Measurements from ENCODE around the gene HYOU1. TPM values are rescaled to one million over a fixed set of nuclear protein-coding genes. Genes with fewer than 3 reads are reported as not detected.

The HYOU1 gene
- total RNA-seq, 1 experiment from 2014 or later = 228 TPM

- Histone ChIP-seq H3K4ac (ENCODE audit: low read depth, low read length) (no peak within 1 kb of the TSS), H2BK5ac (ENCODE audit: insufficient read length, low read length) (no peak within 1 kb of the TSS), H2BK20ac (ENCODE audit: low read depth, low read length, poor library complexity, severe bottlenecking) (no peak within 1 kb of the TSS), H2BK15ac (ENCODE audit: low read depth, low read length) (no peak within 1 kb of the TSS), H4K91ac (ENCODE audit: insufficient read length, low read depth, low read length) (no peak within 1 kb of the TSS), H3K4me2 (ENCODE audit: insufficient read depth, insufficient read length, low read length) (peak within 1 kb of the TSS; percentile 83), H3K56ac (ENCODE audit: insufficient read length, low read depth, low read length) (no peak within 1 kb of the TSS), H3K9ac (ENCODE audit: extremely low read depth, insufficient read length, low read length) (peak within 1 kb of the TSS; percentile 97), H3K27me3 (ENCODE audit: insufficient read depth, low read length) (no peaks in the 10 kb centered on the region), H4K20me1 (ENCODE audit: control insufficient read depth, insufficient read depth, insufficient read length) (no peaks in the 10 kb centered on the region), H3K18ac (ENCODE audit: insufficient read length, low read depth, low read length) (no peak within 1 kb of the TSS), H3K79me1 (ENCODE audit: insufficient read depth, low read depth, low read length, poor library complexity, severe bottlenecking) (peaks cover 5% of the 10 kb centered on the region), H3K14ac (ENCODE audit: insufficient read depth, low read length) (peak within 1 kb of the TSS; percentile 54; the same call in 1 of the 2 replicates), H4K5ac (ENCODE audit: insufficient read length, low read depth, low read length) (no peak within 1 kb of the TSS), H3K9me3 (ENCODE audit: control insufficient read depth, low read depth, low read length) (no peaks in the 10 kb centered on the region), H3K23me2 (ENCODE audit: insufficient read length, low read depth, low read length, poor library complexity, severe bottlenecking) (peaks cover 7% of the 10 kb centered on the region), H3K79me2 (ENCODE audit: insufficient read depth, low read length) (no peaks in the 10 kb centered on the region; the same call in 1 of the 2 replicates), H2BK120ac (ENCODE audit: low read depth, low read length, poor library complexity, severe bottlenecking) (no peak within 1 kb of the TSS), H3T11ph (ENCODE audit: low read length) (no peak within 1 kb of the TSS), H3K23ac (ENCODE audit: insufficient read length, low read depth, low read length) (no peak within 1 kb of the TSS), H3K4me1 (ENCODE audit: insufficient read depth, low read length) (no peaks in the 10 kb centered on the region), H4K8ac (replicated peaks; ENCODE audit: insufficient read length, low read depth, low read length) (no peak within 1 kb of the TSS), H2BK12ac (ENCODE audit: insufficient read length, low read depth, low read length) (no peak within 1 kb of the TSS), H3K27ac (ENCODE audit: insufficient read length, low read depth, low read length) (no peak within 1 kb of the TSS), H2AK5ac (ENCODE audit: insufficient read length, low read length) (no peak within 1 kb of the TSS), H2AFZ (ENCODE audit: low read length) (no peak within 1 kb of the TSS)
- H3K27me3 Mint-ChIP-seq (ENCODE audit: low read depth) = no peaks in the 10 kb centered on the region
- H3K4me1 Mint-ChIP-seq = peaks cover 7 to 10% of the 10 kb centered on the region in 2 experiments
- H3K9me3 Mint-ChIP-seq = no peaks in the 10 kb centered on the region; a peak in 1 of 5 replicates
- H3K36me3 Mint-ChIP-seq (ENCODE audit: insufficient read depth in 1 of 3, low read depth in 3 of 3) = peaks cover 7 to 24% (median 21%) of the 10 kb centered on the region in 3 experiments; a peak in 6 of 7 replicates
- peak within 1 kb of the TSS; percentile 95 to 97 for H3K4me3 Mint-ChIP-seq
- DNase-seq = peak; percentile 97
- peak within 1 kb of the TSS; percentile 84 to 97 (median 97) for H3K27ac Mint-ChIP-seq
- no CpG with 5 or more reads among the region's 49 CpGs for WGBS (ENCODE audit: extremely low coverage, insufficient read length, low lambda C conversion rate)
- TF ChIP-seq CTCF (conservative IDR thresholded peaks at IDR 0.05) = no peak
Measured at GRCh38 chr11:119067371-119068222, 10.6 kb upstream of the HYOU1 start, which contains the start of gene VPS11. VPS11 (plus strand) TSS chr11:119067818; CDS start chr11:119067824, 6 bp downstream.

All from H9 (cell line).